ENCODE results near the gene ATG101. TPM values are rescaled to one million over a fixed set of nuclear protein-coding genes. Genes with fewer than 3 reads are reported as not detected.
A peak's percentile ranks its signal among the peaks of the same experiment; 100 is the strongest.

Gene ATG101
- polyA plus RNA-seq, 1 of the 3 experiments (the other 2 are of a cell fraction), result 160 TPM

DNA sequence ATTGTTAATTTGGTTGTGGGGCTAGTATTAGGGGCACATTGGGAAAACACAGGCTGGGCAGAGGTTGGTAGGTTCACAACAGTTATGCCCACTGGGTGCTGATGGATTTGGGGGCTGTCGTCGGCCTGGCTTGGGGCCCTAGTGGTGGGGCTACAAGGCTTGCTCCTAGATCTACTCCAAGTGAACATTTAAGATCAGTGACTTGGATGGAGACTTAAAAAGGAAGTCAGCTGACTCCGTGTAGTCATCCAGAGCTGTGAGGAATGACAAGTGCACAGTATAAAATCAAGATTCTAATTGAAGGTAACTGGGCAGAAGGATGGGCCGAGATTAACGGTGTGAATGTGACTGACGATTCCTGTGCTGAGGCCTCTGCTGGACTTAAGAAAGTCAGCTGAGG, 31.3 kb upstream of the ATG101 start:
- no peaks in the 10 kb centered on the region for H3K9me2 ChIP-seq
- H3F3A ChIP-seq (replicated peaks; ENCODE audit: insufficient read depth), result peaks cover 13% of the 10 kb centered on the region
- H3K9ac ChIP-seq, result no peak overlapping the region
- no peak for DNase-seq
- no peaks in the 10 kb centered on the region for H3K27me3 ChIP-seq (ENCODE audit: insufficient read depth)
- CTCF ChIA-PET, result interaction anchor here (0.6 to 30.2 kb wide), 6 partner anchors 9 to 83 kb away, joined by 3 to 949 read pairs (median 5); partner anchors contain the start of genes ATG101 and SMIM41
- no peak overlapping the region for H2AFZ ChIP-seq (ENCODE audit: low read depth)
- peaks cover 7 to 25% of the 10 kb centered on the region in 2 experiments; a peak in 3 of 4 replicates for H3K4me1 ChIP-seq (ENCODE audit: control insufficient read depth in 1 of 2, insufficient read depth in 2 of 2, low read depth in 1 of 2, low read length in 1 of 2)
- peak overlapping the region in 1 of 2 experiments; percentile 58; a peak in 1 of 4 replicates for H3K27ac ChIP-seq (ENCODE audit: low read depth in 2 of 2, low read length in 1 of 2)
- 91% methylated on average over 6 of the region's 6 CpGs for WGBS (ENCODE audit: low lambda C conversion rate)
- no peaks in the 10 kb centered on the region for H3K36me3 ChIP-seq (replicated peaks in 1 of 2; ENCODE audit: control insufficient read depth in 1 of 2, insufficient read depth in 2 of 2, low read length in 1 of 2)
- H3K79me2 ChIP-seq (ENCODE audit: insufficient read depth), result peaks cover 35% of the 10 kb centered on the region
- H3K9me3 ChIP-seq, result no peaks in the 10 kb centered on the region
- POLR2A ChIA-PET, result interaction anchor here (1.0 kb wide), 1 partner anchor 12 kb away, joined by 3 read pairs; no protein-coding TSS in a partner anchor
- peak overlapping the region; percentile 83 for H3K4me2 ChIP-seq
- peaks cover 5% of the 10 kb centered on the region; the same call in 1 of the 2 replicates for H4K20me1 ChIP-seq (ENCODE audit: insufficient read depth)
- H3K4me3 ChIP-seq (ENCODE audit: low read depth in 2 of 2, low read length in 1 of 2), result no peak overlapping the region
- TF ChIP-seq, protein P1, sequence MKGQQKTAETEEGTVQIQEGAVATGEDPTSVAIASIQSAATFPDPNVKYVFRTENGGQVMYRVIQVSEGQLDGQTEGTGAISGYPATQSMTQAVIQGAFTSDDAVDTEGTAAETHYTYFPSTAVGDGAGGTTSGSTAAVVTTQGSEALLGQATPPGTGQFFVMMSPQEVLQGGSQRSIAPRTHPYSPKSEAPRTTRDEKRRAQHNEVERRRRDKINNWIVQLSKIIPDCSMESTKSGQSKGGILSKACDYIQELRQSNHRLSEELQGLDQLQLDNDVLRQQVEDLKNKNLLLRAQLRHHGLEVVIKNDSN (IDR thresholded peaks at IDR 0.05; ENCODE audit: borderline replicate concordance, low read depth), result peak; percentile 34; the same call in 1 of the 2 replicates
- no peak for TF ChIP-seq SMC3 (IDR thresholded peaks at IDR 0.05; ENCODE audit: low read depth, low read length)

DNA sequence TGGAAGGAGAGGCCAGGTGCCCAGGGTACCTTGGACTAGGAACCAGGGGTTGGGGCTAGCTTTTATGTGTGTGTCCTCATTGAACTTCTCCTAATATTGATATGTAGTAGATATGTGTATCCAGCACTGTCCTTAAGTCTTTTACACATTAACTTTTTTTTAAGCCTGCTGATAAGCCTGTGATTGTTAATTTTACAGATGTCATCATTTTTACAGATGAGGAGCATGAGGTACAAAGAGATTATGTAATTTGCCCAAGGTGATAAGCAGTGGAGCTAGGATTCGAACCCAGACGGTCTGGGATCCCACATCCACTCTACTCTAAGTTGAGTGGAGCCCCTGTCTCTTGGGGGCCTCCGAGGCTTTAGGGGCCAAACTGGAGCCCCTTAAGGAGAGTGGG, 28.7 kb upstream of the ATG101 start:
- Histone ChIP-seq H3K79me2 (ENCODE audit: insufficient read depth) (peaks cover 35% of the 10 kb centered on the region), H3K4me3 (ENCODE audit: low read depth in 2 of 2, low read length in 1 of 2) (no peak overlapping the region), H3K4me2 (no peak overlapping the region), H3K9ac (no peak overlapping the region), H3K27ac (ENCODE audit: low read depth in 2 of 2, low read length in 1 of 2) (no peak overlapping the region; a peak in 1 of 4 replicates), H3K36me3 (replicated peaks in 1 of 2; ENCODE audit: control insufficient read depth in 1 of 2, insufficient read depth in 2 of 2, low read length in 1 of 2) (no peaks in the 10 kb centered on the region), H3K9me3 (no peaks in the 10 kb centered on the region), H4K20me1 (ENCODE audit: insufficient read depth) (peaks cover 5% of the 10 kb centered on the region; the same call in 1 of the 2 replicates), H3K4me1 (ENCODE audit: control insufficient read depth in 1 of 2, insufficient read depth in 2 of 2, low read depth in 1 of 2, low read length in 1 of 2) (peaks cover 7 to 24% of the 10 kb centered on the region in 2 experiments; a peak in 3 of 4 replicates), H3K27me3 (ENCODE audit: insufficient read depth) (no peaks in the 10 kb centered on the region), H3K9me2 (no peaks in the 10 kb centered on the region), H3F3A (replicated peaks; ENCODE audit: insufficient read depth) (peaks cover 7% of the 10 kb centered on the region), H2AFZ (ENCODE audit: low read depth) (no peak overlapping the region)
- no peak for TF ChIP-seq GATA2 (CRISPR knock-in tag; IDR thresholded peaks at IDR 0.05)
- TF ChIP-seq, protein P2, sequence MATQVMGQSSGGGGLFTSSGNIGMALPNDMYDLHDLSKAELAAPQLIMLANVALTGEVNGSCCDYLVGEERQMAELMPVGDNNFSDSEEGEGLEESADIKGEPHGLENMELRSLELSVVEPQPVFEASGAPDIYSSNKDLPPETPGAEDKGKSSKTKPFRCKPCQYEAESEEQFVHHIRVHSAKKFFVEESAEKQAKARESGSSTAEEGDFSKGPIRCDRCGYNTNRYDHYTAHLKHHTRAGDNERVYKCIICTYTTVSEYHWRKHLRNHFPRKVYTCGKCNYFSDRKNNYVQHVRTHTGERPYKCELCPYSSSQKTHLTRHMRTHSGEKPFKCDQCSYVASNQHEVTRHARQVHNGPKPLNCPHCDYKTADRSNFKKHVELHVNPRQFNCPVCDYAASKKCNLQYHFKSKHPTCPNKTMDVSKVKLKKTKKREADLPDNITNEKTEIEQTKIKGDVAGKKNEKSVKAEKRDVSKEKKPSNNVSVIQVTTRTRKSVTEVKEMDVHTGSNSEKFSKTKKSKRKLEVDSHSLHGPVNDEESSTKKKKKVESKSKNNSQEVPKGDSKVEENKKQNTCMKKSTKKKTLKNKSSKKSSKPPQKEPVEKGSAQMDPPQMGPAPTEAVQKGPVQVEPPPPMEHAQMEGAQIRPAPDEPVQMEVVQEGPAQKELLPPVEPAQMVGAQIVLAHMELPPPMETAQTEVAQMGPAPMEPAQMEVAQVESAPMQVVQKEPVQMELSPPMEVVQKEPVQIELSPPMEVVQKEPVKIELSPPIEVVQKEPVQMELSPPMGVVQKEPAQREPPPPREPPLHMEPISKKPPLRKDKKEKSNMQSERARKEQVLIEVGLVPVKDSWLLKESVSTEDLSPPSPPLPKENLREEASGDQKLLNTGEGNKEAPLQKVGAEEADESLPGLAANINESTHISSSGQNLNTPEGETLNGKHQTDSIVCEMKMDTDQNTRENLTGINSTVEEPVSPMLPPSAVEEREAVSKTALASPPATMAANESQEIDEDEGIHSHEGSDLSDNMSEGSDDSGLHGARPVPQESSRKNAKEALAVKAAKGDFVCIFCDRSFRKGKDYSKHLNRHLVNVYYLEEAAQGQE (IDR thresholded peaks at IDR 0.05; ENCODE audit: low read depth, low read length), result no peak
- TF ChIP-seq FOXM1 (IDR thresholded peaks at IDR 0.05; ENCODE audit: low read depth), result no peak
- TF ChIP-seq NFIC (IDR thresholded peaks at IDR 0.05; ENCODE audit: borderline replicate concordance), result no peak
- no peak for TF ChIP-seq POLR2AphosphoS5 (IDR thresholded peaks at IDR 0.05; ENCODE audit: low read depth, low read length)
- TF ChIP-seq, protein P3, sequence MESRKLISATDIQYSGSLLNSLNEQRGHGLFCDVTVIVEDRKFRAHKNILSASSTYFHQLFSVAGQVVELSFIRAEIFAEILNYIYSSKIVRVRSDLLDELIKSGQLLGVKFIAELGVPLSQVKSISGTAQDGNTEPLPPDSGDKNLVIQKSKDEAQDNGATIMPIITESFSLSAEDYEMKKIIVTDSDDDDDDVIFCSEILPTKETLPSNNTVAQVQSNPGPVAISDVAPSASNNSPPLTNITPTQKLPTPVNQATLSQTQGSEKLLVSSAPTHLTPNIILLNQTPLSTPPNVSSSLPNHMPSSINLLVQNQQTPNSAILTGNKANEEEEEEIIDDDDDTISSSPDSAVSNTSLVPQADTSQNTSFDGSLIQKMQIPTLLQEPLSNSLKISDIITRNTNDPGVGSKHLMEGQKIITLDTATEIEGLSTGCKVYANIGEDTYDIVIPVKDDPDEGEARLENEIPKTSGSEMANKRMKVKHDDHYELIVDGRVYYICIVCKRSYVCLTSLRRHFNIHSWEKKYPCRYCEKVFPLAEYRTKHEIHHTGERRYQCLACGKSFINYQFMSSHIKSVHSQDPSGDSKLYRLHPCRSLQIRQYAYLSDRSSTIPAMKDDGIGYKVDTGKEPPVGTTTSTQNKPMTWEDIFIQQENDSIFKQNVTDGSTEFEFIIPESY (IDR thresholded peaks at IDR 0.05; ENCODE audit: borderline replicate concordance, low read depth), result no peak
- TF ChIP-seq, protein P4, sequence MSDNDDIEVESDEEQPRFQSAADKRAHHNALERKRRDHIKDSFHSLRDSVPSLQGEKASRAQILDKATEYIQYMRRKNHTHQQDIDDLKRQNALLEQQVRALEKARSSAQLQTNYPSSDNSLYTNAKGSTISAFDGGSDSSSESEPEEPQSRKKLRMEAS (IDR thresholded peaks at IDR 0.05; ENCODE audit: low read depth), result no peak
- TF ChIP-seq NRF1 (IDR thresholded peaks at IDR 0.05; ENCODE audit: low read depth, low read length), result no peak
- TF ChIP-seq, protein P5, sequence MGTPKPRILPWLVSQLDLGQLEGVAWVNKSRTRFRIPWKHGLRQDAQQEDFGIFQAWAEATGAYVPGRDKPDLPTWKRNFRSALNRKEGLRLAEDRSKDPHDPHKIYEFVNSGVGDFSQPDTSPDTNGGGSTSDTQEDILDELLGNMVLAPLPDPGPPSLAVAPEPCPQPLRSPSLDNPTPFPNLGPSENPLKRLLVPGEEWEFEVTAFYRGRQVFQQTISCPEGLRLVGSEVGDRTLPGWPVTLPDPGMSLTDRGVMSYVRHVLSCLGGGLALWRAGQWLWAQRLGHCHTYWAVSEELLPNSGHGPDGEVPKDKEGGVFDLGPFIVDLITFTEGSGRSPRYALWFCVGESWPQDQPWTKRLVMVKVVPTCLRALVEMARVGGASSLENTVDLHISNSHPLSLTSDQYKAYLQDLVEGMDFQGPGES (IDR thresholded peaks at IDR 0.05; ENCODE audit: low read depth, low read length), result no peak
- 77% methylated on average over 3 of the region's 3 CpGs for WGBS (ENCODE audit: low lambda C conversion rate)
- ChIA-PET POLR2A (no interaction called here), CTCF (interaction anchor here (0.7 to 30.2 kb wide), 4 partner anchors 8 to 37 kb away, joined by 3 to 949 read pairs (median 102); partner anchors contain the start of genes ATG101, NR4A1 and SMIM41)
- DNase-seq, result no peak

All from SK-N-SH (cell line).